GM19438 (cell line): ENCODE data around the gene ELP4.

Source experiments
- ATAC-seq: cut with Tn5 transposase; IDR thresholded peaks from one replicate; pipeline ENCODE4 v1.9.1; 2021; ENCODE audit warnings: low read depth; ENCODE audit not compliant: unreplicated experiment

The ELP4 gene

GRCh38 chr11:31819621-31820437, 310.3 kb downstream of the ELP4 start:
- ATAC-seq = no peak

GRCh38 chr11:31820438-31820818, 310.9 kb downstream of the ELP4 start:
- no peak for ATAC-seq

GRCh38 chr11:31821235-31821764, 311.7 kb downstream of the ELP4 start:
- no peak for ATAC-seq

- no peak for ATAC-seq
Measured at GRCh38 chr11:31821766-31822165, 312.2 kb downstream of the ELP4 start.

- ATAC-seq = no peak
Measured at GRCh38 chr11:31822175-31822926, 312.8 kb downstream of the ELP4 start.

- ATAC-seq = no peak
Measured at GRCh38 chr11:31822927-31823643, 313.5 kb downstream of the ELP4 start.

GRCh38 chr11:31823644-31824331, 314.2 kb downstream of the ELP4 start:
- ATAC-seq = no peak

GRCh38 chr11:31824332-31824878, 314.8 kb downstream of the ELP4 start:
- ATAC-seq = no peak

- no peak for ATAC-seq
Measured at GRCh38 chr11:31824879-31825837, 315.6 kb downstream of the ELP4 start.

- ATAC-seq = no peak
Measured at GRCh38 chr11:31825838-31826484, 316.4 kb downstream of the ELP4 start.

GRCh38 chr11:31826536-31827438, 317.2 kb downstream of the ELP4 start:
- ATAC-seq = no peak

- no peak for ATAC-seq
Measured at GRCh38 chr11:31827455-31828206, 318.1 kb downstream of the ELP4 start.

- no peak for ATAC-seq
Measured at GRCh38 chr11:31828217-31828616, 318.6 kb downstream of the ELP4 start.

GRCh38 chr11:31830406-31830805, 320.8 kb downstream of the ELP4 start:
- no peak for ATAC-seq

GRCh38 chr11:31834237-31834636, 324.7 kb downstream of the ELP4 start:
- ATAC-seq = no peak
